ENCODE data around the gene PHC3.

- TF ChIP-seq CTCF (conservative IDR thresholded peaks at IDR 0.05; ENCODE audit: low read depth, low read length), result no peak
- no peak for TF ChIP-seq EZH2 (IDR thresholded peaks at IDR 0.05; ENCODE audit: borderline replicate concordance, low read depth, low read length, poor library complexity, severe bottlenecking)
These were observed 141.1 kb downstream of the PHC3 start for GRCh38 chr3:170040418-170040817.
